Measurements from ENCODE around the gene GLTP. TPM values are rescaled to one million over a fixed set of nuclear protein-coding genes. Genes with fewer than 3 reads are reported as not detected.

The GLTP gene
- total RNA-seq, 1 donor from 2014 or later: 27.1 TPM

DNA sequence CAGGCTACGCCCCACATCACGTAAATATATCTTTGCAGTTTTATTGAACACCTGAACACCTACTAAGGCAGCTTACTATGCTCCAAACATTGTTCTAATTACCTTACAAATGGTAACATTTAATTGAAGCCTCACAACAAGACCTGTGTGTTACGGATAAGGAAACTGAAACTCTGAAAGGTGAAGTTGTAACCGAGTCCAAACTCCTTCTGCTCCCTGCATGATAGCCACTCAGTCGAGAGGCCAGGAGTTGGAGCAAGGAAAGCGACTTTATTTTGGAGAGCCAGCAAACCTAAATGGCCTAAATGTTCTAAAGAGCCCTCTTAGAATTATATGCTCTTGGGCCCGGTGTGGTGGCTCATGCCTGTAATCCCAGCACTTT lies 34.5 kb downstream of the GLTP start:
- no peak overlapping the region for H3K27ac ChIP-seq (ENCODE audit: low read depth, low read length)
- H2AFZ ChIP-seq (ENCODE audit: low read depth, low read length): peak overlapping the region; percentile 80
- H3K9me3 ChIP-seq (ENCODE audit: insufficient read depth, low read depth, low read length): no peaks in the 10 kb centered on the region
- FAIRE-seq: no peak
- Mint-ChIP-seq H3K9me3 (ENCODE audit: unreplicated experiment) (no peaks in the 10 kb centered on the region), H3K27ac (ENCODE audit: unreplicated experiment) (no peak overlapping the region), H3K4me3 (ENCODE audit: unreplicated experiment) (no peak overlapping the region), H3K4me1 (ENCODE audit: low read depth, unreplicated experiment) (no peaks in the 10 kb centered on the region), H3K36me3 (ENCODE audit: low read depth, unreplicated experiment) (no peaks in the 10 kb centered on the region), H3K27me3 (ENCODE audit: low read depth, unreplicated experiment) (peaks cover 6% of the 10 kb centered on the region)
- peak overlapping the region; percentile 21 for H3K4me3 ChIP-seq (ENCODE audit: insufficient read depth, low read depth, low read length)
- peak overlapping the region; percentile 75 for H3K4me2 ChIP-seq (ENCODE audit: low read length)
- H3K27me3 ChIP-seq (ENCODE audit: insufficient read depth, low read length): no peaks in the 10 kb centered on the region
- DNase-seq (ENCODE audit: low read depth): no peak
- H4K20me1 ChIP-seq (ENCODE audit: insufficient read depth, low read length): no peaks in the 10 kb centered on the region
- H3K9ac ChIP-seq (ENCODE audit: low read length): peak overlapping the region; percentile 49
- no peaks in the 10 kb centered on the region for H3K36me3 ChIP-seq (ENCODE audit: insufficient read depth, low read length)
- TF ChIP-seq, protein P1, sequence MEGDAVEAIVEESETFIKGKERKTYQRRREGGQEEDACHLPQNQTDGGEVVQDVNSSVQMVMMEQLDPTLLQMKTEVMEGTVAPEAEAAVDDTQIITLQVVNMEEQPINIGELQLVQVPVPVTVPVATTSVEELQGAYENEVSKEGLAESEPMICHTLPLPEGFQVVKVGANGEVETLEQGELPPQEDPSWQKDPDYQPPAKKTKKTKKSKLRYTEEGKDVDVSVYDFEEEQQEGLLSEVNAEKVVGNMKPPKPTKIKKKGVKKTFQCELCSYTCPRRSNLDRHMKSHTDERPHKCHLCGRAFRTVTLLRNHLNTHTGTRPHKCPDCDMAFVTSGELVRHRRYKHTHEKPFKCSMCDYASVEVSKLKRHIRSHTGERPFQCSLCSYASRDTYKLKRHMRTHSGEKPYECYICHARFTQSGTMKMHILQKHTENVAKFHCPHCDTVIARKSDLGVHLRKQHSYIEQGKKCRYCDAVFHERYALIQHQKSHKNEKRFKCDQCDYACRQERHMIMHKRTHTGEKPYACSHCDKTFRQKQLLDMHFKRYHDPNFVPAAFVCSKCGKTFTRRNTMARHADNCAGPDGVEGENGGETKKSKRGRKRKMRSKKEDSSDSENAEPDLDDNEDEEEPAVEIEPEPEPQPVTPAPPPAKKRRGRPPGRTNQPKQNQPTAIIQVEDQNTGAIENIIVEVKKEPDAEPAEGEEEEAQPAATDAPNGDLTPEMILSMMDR (IDR thresholded peaks at IDR 0.05; ENCODE audit: insufficient read depth, low read depth, low read length): no peak
- no peak for TF ChIP-seq EZH2 (IDR thresholded peaks at IDR 0.05; ENCODE audit: insufficient read depth, low read length)
- H3K79me2 ChIP-seq (ENCODE audit: insufficient read depth, low read length): no peaks in the 10 kb centered on the region
- H3K4me1 ChIP-seq (ENCODE audit: insufficient read depth, low read length): no peaks in the 10 kb centered on the region

DNA sequence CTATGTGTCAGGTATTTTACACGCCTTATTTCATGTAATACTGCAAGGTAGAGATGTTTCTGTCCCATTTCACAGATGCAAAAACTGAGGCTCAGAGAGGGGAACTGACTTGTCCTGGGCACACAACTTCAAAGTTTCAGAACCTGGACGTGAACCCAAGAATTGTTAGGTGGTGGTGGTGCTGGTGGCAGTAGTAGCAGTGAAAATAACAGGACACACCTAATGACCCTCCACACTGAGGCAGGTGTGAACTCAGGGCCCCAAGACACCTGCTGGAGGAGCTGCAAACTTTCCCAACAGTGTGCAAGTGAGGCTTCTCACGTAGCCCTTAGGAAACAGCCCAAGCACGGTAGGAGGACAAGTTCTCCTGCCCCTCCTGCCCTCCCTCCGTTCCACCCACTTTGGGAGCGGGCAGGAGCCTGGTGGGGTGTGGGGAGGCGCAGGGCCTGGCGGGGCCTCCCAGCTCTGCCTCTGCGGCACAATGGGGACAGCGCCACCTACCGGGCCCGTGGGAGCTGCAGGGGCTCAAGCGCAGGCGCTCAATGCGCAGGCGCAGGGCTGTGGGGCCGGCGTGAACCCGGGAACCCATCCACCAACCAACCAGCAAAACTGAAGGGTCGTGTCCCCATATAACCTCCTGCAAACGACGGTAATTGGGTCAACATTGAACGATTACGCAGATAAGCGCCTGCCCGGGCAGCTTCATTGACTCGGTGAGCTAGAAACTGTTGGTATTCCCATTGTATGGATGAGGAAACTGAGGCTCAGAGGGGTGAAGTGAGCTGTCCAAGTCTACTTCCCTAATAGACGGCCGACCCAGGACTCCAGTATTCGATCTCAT lies 35.1 kb downstream of the GLTP start:
- peak overlapping the region; percentile 21 for H3K4me3 ChIP-seq (ENCODE audit: insufficient read depth, low read depth, low read length)
- H3K27me3 Mint-ChIP-seq (ENCODE audit: low read depth, unreplicated experiment): peaks cover 10% of the 10 kb centered on the region
- no peaks in the 10 kb centered on the region for H3K79me2 ChIP-seq (ENCODE audit: insufficient read depth, low read length)
- peak overlapping the region; percentile 75 for H3K4me2 ChIP-seq (ENCODE audit: low read length)
- H2AFZ ChIP-seq (ENCODE audit: low read depth, low read length): peak overlapping the region; percentile 80
- no peak for TF ChIP-seq EZH2 (IDR thresholded peaks at IDR 0.05; ENCODE audit: insufficient read depth, low read length)
- TF ChIP-seq, protein P1 (IDR thresholded peaks at IDR 0.05; ENCODE audit: insufficient read depth, low read depth, low read length): peak; percentile 85
- DNase-seq (ENCODE audit: low read depth) (peak; percentile 43), FAIRE-seq (no peak)
- H3K9ac ChIP-seq (ENCODE audit: low read length): peak overlapping the region; percentile 49
- H3K36me3 ChIP-seq (ENCODE audit: insufficient read depth, low read length): no peaks in the 10 kb centered on the region
- H3K9me3 ChIP-seq (ENCODE audit: insufficient read depth, low read depth, low read length): no peaks in the 10 kb centered on the region
- H3K4me1 Mint-ChIP-seq (ENCODE audit: low read depth, unreplicated experiment): no peaks in the 10 kb centered on the region
- no peaks in the 10 kb centered on the region for H3K9me3 Mint-ChIP-seq (ENCODE audit: unreplicated experiment)
- no peaks in the 10 kb centered on the region for H3K4me1 ChIP-seq (ENCODE audit: insufficient read depth, low read length)
- no peaks in the 10 kb centered on the region for H4K20me1 ChIP-seq (ENCODE audit: insufficient read depth, low read length)
- H3K36me3 Mint-ChIP-seq (ENCODE audit: low read depth, unreplicated experiment): no peaks in the 10 kb centered on the region
- no peak overlapping the region for H3K27ac ChIP-seq (ENCODE audit: low read depth, low read length)
- no peak overlapping the region for H3K27ac Mint-ChIP-seq (ENCODE audit: unreplicated experiment)
- H3K27me3 ChIP-seq (ENCODE audit: insufficient read depth, low read length): no peaks in the 10 kb centered on the region
- no peak overlapping the region for H3K4me3 Mint-ChIP-seq (ENCODE audit: unreplicated experiment)

- no peaks in the 10 kb centered on the region for H3K36me3 Mint-ChIP-seq (ENCODE audit: low read depth, unreplicated experiment)
- H3K4me1 Mint-ChIP-seq (ENCODE audit: low read depth, unreplicated experiment): no peaks in the 10 kb centered on the region
- no peaks in the 10 kb centered on the region for H3K4me1 ChIP-seq (ENCODE audit: insufficient read depth, low read length)
- H3K9me3 ChIP-seq (ENCODE audit: insufficient read depth, low read depth, low read length): no peaks in the 10 kb centered on the region
- H4K20me1 ChIP-seq (ENCODE audit: insufficient read depth, low read length): no peaks in the 10 kb centered on the region
- no peak overlapping the region for H3K4me3 ChIP-seq (ENCODE audit: insufficient read depth, low read depth, low read length)
- H3K27me3 Mint-ChIP-seq (ENCODE audit: low read depth, unreplicated experiment): peaks cover 10% of the 10 kb centered on the region
- no peaks in the 10 kb centered on the region for H3K27me3 ChIP-seq (ENCODE audit: insufficient read depth, low read length)
- H3K36me3 ChIP-seq (ENCODE audit: insufficient read depth, low read length): no peaks in the 10 kb centered on the region
- H3K79me2 ChIP-seq (ENCODE audit: insufficient read depth, low read length): no peaks in the 10 kb centered on the region
- H3K9ac ChIP-seq (ENCODE audit: low read length): no peak overlapping the region
- no peak overlapping the region for H3K4me2 ChIP-seq (ENCODE audit: low read length)
- H3K9me3 Mint-ChIP-seq (ENCODE audit: unreplicated experiment): no peaks in the 10 kb centered on the region
- no peak overlapping the region for H2AFZ ChIP-seq (ENCODE audit: low read depth, low read length)
- H3K27ac ChIP-seq (ENCODE audit: low read depth, low read length): no peak overlapping the region
- no peak overlapping the region for H3K4me3 Mint-ChIP-seq (ENCODE audit: unreplicated experiment)
- no peak overlapping the region for H3K27ac Mint-ChIP-seq (ENCODE audit: unreplicated experiment)
- no peak for FAIRE-seq
- TF ChIP-seq EZH2 (IDR thresholded peaks at IDR 0.05; ENCODE audit: insufficient read depth, low read length): no peak
- TF ChIP-seq, protein P1 (IDR thresholded peaks at IDR 0.05; ENCODE audit: insufficient read depth, low read depth, low read length): no peak
- no peak for DNase-seq (ENCODE audit: low read depth)
These were observed 36.2 kb downstream of the GLTP start for GRCh38 chr12:109844091-109844490.
